ENCODE data around the gene TTYH2. TPM values are rescaled to one million over a fixed set of nuclear protein-coding genes. Genes with fewer than 3 reads are reported as not detected.

The TTYH2 gene
- total and polyA plus RNA-seq, 7 donors, result 0.60 to 10.0 (median 4.9) TPM

- H3K27me3 ChIP-seq, result no peaks in the 10 kb centered on the region
- no peak for DNase-seq
- H3K9me3 ChIP-seq, result no peaks in the 10 kb centered on the region
- H3K4me1 ChIP-seq, result peaks cover 0 to 15% (median 5%) of the 10 kb centered on the region in 4 donors
- TF ChIP-seq CTCF (IDR thresholded peaks at IDR 0.05), result no peak
- TF ChIP-seq POLR2AphosphoS5 (IDR thresholded peaks at IDR 0.05), result no peak
- no peak for TF ChIP-seq POLR2A (IDR thresholded peaks at IDR 0.05)
- TF ChIP-seq EP300 (IDR thresholded peaks at IDR 0.05), result no peak
- WGBS, 2 donors, result 79 to 80% methylated on average over 2 of the region's 2 CpGs
- intact Hi-C loops (cut with DNase I), result no loop called here
- peaks cover 0 to 3% (median 0%) of the 10 kb centered on the region in 4 donors for H3K36me3 ChIP-seq
- no peak overlapping the region for H3K27ac ChIP-seq
- no peak overlapping the region for H3K4me3 ChIP-seq
Measured at GRCh38 chr17:74241847-74242246, 28.5 kb downstream of the TTYH2 start.

GRCh38 chr17:74243013-74243755 lies 29.8 kb downstream of the TTYH2 start:
- TF ChIP-seq POLR2A (IDR thresholded peaks at IDR 0.05), result no peak
- no peak for TF ChIP-seq EP300 (IDR thresholded peaks at IDR 0.05)
- TF ChIP-seq CTCF (IDR thresholded peaks at IDR 0.05), result no peak
- no peak for TF ChIP-seq POLR2AphosphoS5 (IDR thresholded peaks at IDR 0.05)
- 74 to 88% methylated on average over 13 of the region's 13 CpGs for WGBS, 2 donors
- H3K36me3 ChIP-seq, result no peaks in the 10 kb centered on the region
- peak overlapping the region in 1 of 4 donors; percentile 8 for H3K27ac ChIP-seq
- H3K9me3 ChIP-seq, result no peaks in the 10 kb centered on the region
- H3K27me3 ChIP-seq, result no peaks in the 10 kb centered on the region
- intact Hi-C loops (cut with DNase I), result no loop called here
- no peak for DNase-seq
- H3K4me3 ChIP-seq, result no peak overlapping the region
- peaks cover 0 to 15% (median 5%) of the 10 kb centered on the region in 4 donors for H3K4me1 ChIP-seq

- Histone ChIP-seq H3K27me3 (no peaks in the 10 kb centered on the region), H3K9me3 (no peaks in the 10 kb centered on the region), H3K4me1 (peaks cover 0 to 15% (median 5%) of the 10 kb centered on the region in 4 donors), H3K27ac (peak overlapping the region in 1 of 4 donors; percentile 8), H3K4me3 (no peak overlapping the region), H3K36me3 (no peaks in the 10 kb centered on the region)
- no peak for TF ChIP-seq CTCF (IDR thresholded peaks at IDR 0.05)
- intact Hi-C loops (cut with DNase I), result no loop called here
- no peak for DNase-seq
- 88 to 96% methylated on average over 10 of the region's 10 CpGs for WGBS, 2 donors
Measured at GRCh38 chr17:74244128-74244527, 30.8 kb downstream of the TTYH2 start.

GRCh38 chr17:74244548-74244947 lies 31.2 kb downstream of the TTYH2 start:
- TF ChIP-seq CTCF (IDR thresholded peaks at IDR 0.05), result no peak
- no peak for TF ChIP-seq POLR2A (IDR thresholded peaks at IDR 0.05)
- no peak for TF ChIP-seq POLR2AphosphoS5 (IDR thresholded peaks at IDR 0.05)
- TF ChIP-seq EP300 (IDR thresholded peaks at IDR 0.05), result no peak
- 68 to 85% methylated on average over 6 of the region's 6 CpGs for WGBS, 2 donors
- no peaks in the 10 kb centered on the region for H3K27me3 ChIP-seq
- no peak overlapping the region for H3K4me3 ChIP-seq
- peaks cover 0 to 15% (median 5%) of the 10 kb centered on the region in 4 donors for H3K4me1 ChIP-seq
- H3K36me3 ChIP-seq, result no peaks in the 10 kb centered on the region
- no peak for DNase-seq
- no peaks in the 10 kb centered on the region for H3K9me3 ChIP-seq
- intact Hi-C loops (cut with DNase I), result no loop called here
- peak overlapping the region in 1 of 4 donors; percentile 52 for H3K27ac ChIP-seq

Measured in sigmoid colon (tissue), 7 donors.